K562 (cell line): ENCODE measurements around the gene CTPS1. TPM values are rescaled to one million over a fixed set of nuclear protein-coding genes. Genes with fewer than 3 reads are reported as not detected.

Experiments
- ATAC-seq: fragments of 200-7000 bp; cut with Tn5 transposase; 3 replicates; pipeline ENCODE4 v1.9.1; 2020; ENCODE audit warnings: moderate library complexity
- BruUV-seq: library from RNA; stranded (reverse); fragments of 400-500 nt; replicated peaks from 2 replicates; lab custom pipeline; 2021; lab: Mats Ljungman, UMichigan
- CTCF ChIA-PET: fragments of 300-600 bp; formaldehyde crosslinking; extraction: SDS; loops from one replicate; lab custom pipeline; 2021; ENCODE audit warnings: low intra/inter-chr PET ratio; lab: Yijun Ruan, JAX
- POLR2A ChIA-PET: fragments of 300-600, 350-650 bp; sonication (Branson Sonifier 250); formaldehyde crosslinking; extraction: SDS; loops from one replicate; lab custom pipeline; 2021; ENCODE audit warnings: antibody characterized with exemption, inconsistent platforms; lab: Yijun Ruan, JAX
- DNase-seq, 4 experiments: peaks; one replicate each; pipeline versions ENCODE4 v3.0.0 to v3.0.0-alpha.2; 2011 to 2018; ENCODE audit warnings: low spot score in 3 of 4, mixed read lengths in 3 of 4; ENCODE audit errors: extremely low read depth in 1 of 4
- FAIRE-seq: peaks from 2 replicates; lab custom pipeline; 2011; peaks lifted over from hg19 to GRCh38; lab: Jason Lieb, UNC
- H2AFZ ChIP-seq: 2 replicates; pipeline ENCODE4 v1.6.0; 2011; ENCODE audit warnings: low read depth, low read length, control low read depth, inconsistent platforms
- H3K27ac ChIP-seq: fragments of 200-600 bp; 3 replicates; pipeline ENCODE4 v1.8.0; 2011; ENCODE audit warnings: low read depth, mild to moderate bottlenecking, control low read depth, inconsistent platforms, low read length, moderate library complexity, mixed read lengths; ENCODE audit errors: extremely low read depth
- H3K27me3 ChIP-seq, 2 experiments: fragments of 300-600 bp in 1 of 2; 2 replicates in 1 of 2; 3 replicates in 1 of 2; pipeline versions ENCODE4 v1.6.0 to v1.8.0; 2011; ENCODE audit warnings: inconsistent platforms in 2 of 2, low read length in 2 of 2, mild to moderate bottlenecking in 1 of 2, mixed read lengths in 1 of 2, moderate library complexity in 1 of 2; ENCODE audit not compliant: control insufficient read depth in 2 of 2, insufficient read depth in 2 of 2
- H3K36me3 ChIP-seq: fragments of 300-600 bp; 3 replicates; pipeline ENCODE4 v1.8.0; 2011; ENCODE audit warnings: mild to moderate bottlenecking, low read length, inconsistent platforms; ENCODE audit not compliant: control insufficient read depth, insufficient read depth
- H3K4me1 ChIP-seq, 2 experiments: fragments of 200-600 bp in 1 of 2; replicated peaks in 1 of 2; 2 replicates in 1 of 2; 3 replicates in 1 of 2; pipeline versions ENCODE4 v1.5.1 to v1.8.0; 2011; ENCODE audit warnings: inconsistent platforms in 2 of 2, low read length in 2 of 2, mild to moderate bottlenecking in 1 of 2, mixed read lengths in 1 of 2, moderate library complexity in 1 of 2; ENCODE audit not compliant: control insufficient read depth in 2 of 2, insufficient read depth in 2 of 2
- H3K4me2 ChIP-seq: 2 replicates; pipeline ENCODE4 v1.6.1; 2011; ENCODE audit warnings: low read length, control low read depth, inconsistent platforms, mixed read lengths; ENCODE audit not compliant: insufficient read depth
- H3K4me3 ChIP-seq: fragments of 200-600 bp; sonication (generic), shearing (Covaris generic); 2 replicates; pipeline ENCODE4 v1.5.1; 2016; ENCODE audit warnings: control low read depth, inconsistent platforms
- H3K79me2 ChIP-seq: fragments of 200-600 bp; 3 replicates; pipeline ENCODE4 v1.8.0; 2011; ENCODE audit warnings: low read length, inconsistent platforms; ENCODE audit not compliant: control insufficient read depth, insufficient read depth
- H3K9ac ChIP-seq, 2 experiments: 2 replicates each; pipeline versions ENCODE4 v1.6.0 to v1.6.1; 2011; ENCODE audit warnings: low read depth in 2 of 2, low read length in 2 of 2, control low read depth in 1 of 2, inconsistent platforms in 1 of 2, mild to moderate bottlenecking in 1 of 2, mixed read lengths in 1 of 2; ENCODE audit not compliant: insufficient read depth in 1 of 2
- H3K9me1 ChIP-seq: one replicate; pipeline ENCODE4 v1.6.0; 2011; ENCODE audit warnings: inconsistent platforms, mild to moderate bottlenecking, low read length, moderate library complexity; ENCODE audit not compliant: control insufficient read depth, insufficient read depth
- H3K9me3 ChIP-seq: replicated peaks from 2 replicates; pipeline ENCODE4 v1.5.1; 2011; ENCODE audit warnings: low read depth, low read length, inconsistent platforms; ENCODE audit not compliant: control insufficient read depth, insufficient read depth
- H4K20me1 ChIP-seq: replicated peaks from 2 replicates; pipeline ENCODE4 v1.6.1; 2011; ENCODE audit warnings: low read length, inconsistent platforms, mixed read lengths; ENCODE audit not compliant: control insufficient read depth, insufficient read depth
- GTF2B ChIP-seq: IDR thresholded peaks from 2 replicates; pipeline ENCODE4 v1.6.1; 2011; ENCODE audit not compliant: insufficient read length; ENCODE audit errors: extremely low read depth
- PCBP1 ChIP-seq: fragments of 200-400 bp; formaldehyde crosslinking; IDR thresholded peaks from 2 replicates; pipeline ENCODE4 v1.6.1; 2018; ENCODE audit warnings: mild to moderate bottlenecking, low read depth, low read length; ENCODE audit not compliant: poor library complexity, severe bottlenecking
- POLR2G ChIP-seq: fragments of 200-400 bp; formaldehyde crosslinking; IDR thresholded peaks from 2 replicates; pipeline ENCODE4 v1.6.1; 2017; ENCODE audit warnings: low read depth, mild to moderate bottlenecking, antibody characterized with exemption, low read length, moderate library complexity
- POLR2H ChIP-seq: IDR thresholded peaks from 2 replicates; pipeline ENCODE4 v1.6.1; 2016; ENCODE audit warnings: missing genetic modification characterization, low read depth, mild to moderate bottlenecking, control low read depth, missing compliant biosample characterization, moderate library complexity
- SP1 ChIP-seq: sonication (generic); formaldehyde crosslinking; IDR thresholded peaks from 2 replicates; pipeline ENCODE4 v1.8.1; 2022; ENCODE audit warnings: mild to moderate bottlenecking, missing genetic modification reagents
- TEAD4 ChIP-seq, 2 experiments: sonication (generic) in 1 of 2; formaldehyde crosslinking in 1 of 2; IDR thresholded peaks; 2 replicates each; pipeline versions ENCODE4 v1.6.1 to v1.8.0; 2012 to 2022; ENCODE audit warnings: borderline replicate concordance in 1 of 2, inconsistent platforms in 1 of 2, low read length in 1 of 2, mild to moderate bottlenecking in 1 of 2, missing genetic modification reagents in 1 of 2
- ZNF239 ChIP-seq: fragments of 250-450 bp; sonication (Bioruptor Pico); IDR thresholded peaks from 2 replicates; pipeline ENCODE4 v1.4.0; 2020; ENCODE audit warnings: mild to moderate bottlenecking
- ZNF589 ChIP-seq: fragments of 200-800 bp; sonication (Bioruptor generic); IDR thresholded peaks from 2 replicates; pipeline ENCODE4 v1.6.1; 2016; ENCODE audit warnings: low read depth, missing genetic modification characterization, missing compliant biosample characterization
- ZNF830 ChIP-seq: fragments of 250-450 bp; sonication (Bioruptor Pico); IDR thresholded peaks from 2 replicates; pipeline ENCODE4 v1.5.0; 2021; ENCODE audit warnings: mild to moderate bottlenecking
- WGBS: fragments of 100-300 bp; shearing (Covaris generic); methylation state at CpG from one replicate; pipeline ENCODE4 v1.1.6; 2016; ENCODE audit warnings: low coverage, mixed read lengths; ENCODE audit not compliant: insufficient coverage; ENCODE audit errors: missing lambda C conversion rate; 5-methylcytosine and 5-hydroxymethylcytosine counted together
- in situ Hi-C: fragments of 300-500 bp; cut with MboI; formaldehyde crosslinking; loops from 4 replicates; pipeline ENCODE4 v1.15.0; 2018; ENCODE audit warnings: inconsistent platforms, mixed read lengths
- intact Hi-C: fragments of 100-400 bp; cut with micrococcal nuclease; formaldehyde crosslinking; loops from 2 replicates; pipeline ENCODE4 v1.14.2; 2022
- polyA plus RNA-seq, 8 experiments: library from polyadenylated mRNA; depleted of rRNA in 4 of 8; stranded (reverse) in 5 of 8; unstranded in 3 of 8; fragments of >200 nt; fragmentation: Nextera tagmentation in 2 of 8; fragmentation: Illumina TruSeq in 1 of 8; extraction: Ambion mirVana in 2 of 8; extraction: Trizol in 1 of 8; gene quantifications; 2 replicates each; pipeline versions ENCODE4 v1.2.1 to v1.2.3, GENCODE V29; 2011 to 2014; ENCODE audit warnings: inconsistent platforms in 1 of 8, missing spikeins in 1 of 8
- total RNA-seq, 7 experiments: library from RNA; depleted of rRNA in 6 of 7; stranded (reverse); fragments of >200 nt in 6 of 7; fragmentation: Illumina TruSeq in 2 of 7; extraction: Trizol in 2 of 7; gene quantifications; 2 replicates each; pipeline versions ENCODE4 v1.2.1 to v1.2.3, GENCODE V29; 2011 to 2021; ENCODE audit warnings: low replicate concordance in 1 of 7
- TF ChIP-seq, protein P1 (sequence below): fragments of 250-450 bp; sonication (Bioruptor Pico); IDR thresholded peaks from 2 replicates; pipeline ENCODE4 v1.5.0; 2021
- TF ChIP-seq, protein P2 (sequence below): fragments of 250-450 bp; sonication (Bioruptor Pico); IDR thresholded peaks from 2 replicates; pipeline ENCODE4 v1.5.0; 2020; ENCODE audit warnings: mild to moderate bottlenecking

Gene CTPS1
- total and polyA plus RNA-seq, 9 of the 15 experiments (the other 6 are each of a cell fraction or from before 2014, with no cell fraction given), result 44.4 to 164 (median 87.7) TPM

DNA sequence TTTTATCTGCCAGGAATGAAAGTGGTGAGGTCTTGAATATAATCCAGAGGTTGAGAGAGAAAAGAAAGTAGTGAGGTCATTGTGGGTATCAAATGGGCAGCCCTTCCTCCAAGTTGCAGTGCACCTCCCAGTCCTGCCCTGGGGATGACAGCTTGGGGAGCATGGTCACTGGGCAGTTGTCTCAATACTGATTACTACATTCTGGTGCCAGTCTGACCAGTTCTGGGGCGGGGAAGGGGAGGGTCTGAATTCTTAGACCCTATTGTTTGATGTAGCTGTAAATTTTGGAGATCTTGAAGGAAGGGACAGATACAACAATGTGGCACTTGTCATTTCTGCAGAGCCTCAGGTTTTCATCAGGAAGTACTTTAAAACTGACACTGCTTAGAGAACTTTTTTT lies 30.8 kb downstream of the CTPS1 start:
- no peaks in the 10 kb centered on the region for H3K79me2 ChIP-seq
- H2AFZ ChIP-seq, result no peak overlapping the region
- TF ChIP-seq GTF2B (no peak), SP1 (CRISPR knock-in tag) (no peak), POLR2G (no peak), ZNF589 (CRISPR knock-in tag) (no peak), TEAD4 (IDR thresholded peaks at IDR 0.05; ENCODE audit: low read length) (no peak), TEAD4 (CRISPR knock-in tag; IDR thresholded peaks at IDR 0.05; ENCODE audit: borderline replicate concordance) (no peak), PCBP1 (no peak), ZNF830 (CRISPR knock-in tag) (no peak), POLR2H (tag) (no peak), ZNF239 (CRISPR knock-in tag) (no peak)
- TF ChIP-seq, protein P1, sequence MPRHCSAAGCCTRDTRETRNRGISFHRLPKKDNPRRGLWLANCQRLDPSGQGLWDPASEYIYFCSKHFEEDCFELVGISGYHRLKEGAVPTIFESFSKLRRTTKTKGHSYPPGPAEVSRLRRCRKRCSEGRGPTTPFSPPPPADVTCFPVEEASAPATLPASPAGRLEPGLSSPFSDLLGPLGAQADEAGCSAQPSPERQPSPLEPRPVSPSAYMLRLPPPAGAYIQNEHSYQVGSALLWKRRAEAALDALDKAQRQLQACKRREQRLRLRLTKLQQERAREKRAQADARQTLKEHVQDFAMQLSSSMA (CRISPR knock-in tag), result no peak
- TF ChIP-seq, protein P2, sequence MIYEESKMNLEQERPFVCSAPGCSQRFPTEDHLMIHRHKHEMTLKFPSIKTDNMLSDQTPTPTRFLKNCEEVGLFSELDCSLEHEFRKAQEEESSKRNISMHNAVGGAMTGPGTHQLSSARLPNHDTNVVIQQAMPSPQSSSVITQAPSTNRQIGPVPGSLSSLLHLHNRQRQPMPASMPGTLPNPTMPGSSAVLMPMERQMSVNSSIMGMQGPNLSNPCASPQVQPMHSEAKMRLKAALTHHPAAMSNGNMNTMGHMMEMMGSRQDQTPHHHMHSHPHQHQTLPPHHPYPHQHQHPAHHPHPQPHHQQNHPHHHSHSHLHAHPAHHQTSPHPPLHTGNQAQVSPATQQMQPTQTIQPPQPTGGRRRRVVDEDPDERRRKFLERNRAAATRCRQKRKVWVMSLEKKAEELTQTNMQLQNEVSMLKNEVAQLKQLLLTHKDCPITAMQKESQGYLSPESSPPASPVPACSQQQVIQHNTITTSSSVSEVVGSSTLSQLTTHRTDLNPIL (CRISPR knock-in tag), result no peak
- H3K4me1 ChIP-seq, result no peaks in the 10 kb centered on the region
- ATAC-seq, result no peak
- no peak for FAIRE-seq
- 0 out of 2 replicates have a peak, but pooled peaks cover 6% of the 10 kb centered on the region for H4K20me1 ChIP-seq
- H3K9me3 ChIP-seq, result no peaks in the 10 kb centered on the region
- no peaks in the 10 kb centered on the region for H3K9me1 ChIP-seq
- no peak for DNase-seq
- H3K9ac ChIP-seq, result no peak overlapping the region
- no peaks in the 10 kb centered on the region for H3K27me3 ChIP-seq
- no peak overlapping the region for H3K4me2 ChIP-seq
- no peak overlapping the region for H3K4me3 ChIP-seq
- CTCF ChIA-PET, result no interaction called here
- in situ Hi-C loops, result no loop called here
- H3K27ac ChIP-seq, result no peak overlapping the region
- H3K36me3 ChIP-seq, result peaks cover 98% of the 10 kb centered on the region
- 88% methylated on average over 1 of the region's 1 CpG for WGBS
- no TSS peak for BruUV-seq
- intact Hi-C loops, result no loop called here
- POLR2A ChIA-PET, result interaction anchor here (1.4 to 1.8 kb wide), 2 partner anchors 11 to 14 kb away, joined by 4 to 5 read pairs; partner anchors contain the start of gene SLFNL1
